Measurements from ENCODE around the gene TAS1R3. TPM values are rescaled to one million over a fixed set of nuclear protein-coding genes. Genes with fewer than 3 reads are reported as not detected.
A peak's percentile ranks its signal among the peaks of the same experiment; 100 is the strongest.

TAS1R3 gene
- total RNA-seq, 1 donor from 2014 or later = 0.28 TPM

GRCh38 chr1:1340185-1340584 lies 9.1 kb downstream of the TAS1R3 start:
- Mint-ChIP-seq H3K4me3 (no peak overlapping the region), H3K36me3 (ENCODE audit: low read depth) (peaks cover 27% of the 10 kb centered on the region), H3K4me1 (peaks cover 2% of the 10 kb centered on the region), H3K9me3 (no peaks in the 10 kb centered on the region), H3K27ac (no peak overlapping the region), H3K27me3 (no peaks in the 10 kb centered on the region)
- DNase-seq = no peak
- intact Hi-C loops (cut with micrococcal nuclease) = no loop called here

- DNase-seq = no peak
- H3K9me3 Mint-ChIP-seq = no peaks in the 10 kb centered on the region
- intact Hi-C loops (cut with micrococcal nuclease) = no loop called here
- H3K27me3 Mint-ChIP-seq = no peaks in the 10 kb centered on the region
- H3K4me1 Mint-ChIP-seq = peaks cover 2% of the 10 kb centered on the region
- no peak overlapping the region for H3K4me3 Mint-ChIP-seq
- H3K27ac Mint-ChIP-seq = no peak overlapping the region
- H3K36me3 Mint-ChIP-seq (ENCODE audit: low read depth) = peaks cover 27% of the 10 kb centered on the region
Observed at GRCh38 chr1:1340791-1341548, 9.9 kb downstream of the TAS1R3 start.

- no peak overlapping the region for H3K27ac Mint-ChIP-seq
- no peak for DNase-seq
- H3K4me3 Mint-ChIP-seq = no peak overlapping the region
- H3K36me3 Mint-ChIP-seq (ENCODE audit: low read depth) = peaks cover 27% of the 10 kb centered on the region
- H3K9me3 Mint-ChIP-seq = no peaks in the 10 kb centered on the region
- intact Hi-C loops (cut with micrococcal nuclease) = no loop called here
- H3K27me3 Mint-ChIP-seq = no peaks in the 10 kb centered on the region
- H3K4me1 Mint-ChIP-seq = peaks cover 2% of the 10 kb centered on the region
Observed at GRCh38 chr1:1341549-1342021, 10.5 kb downstream of the TAS1R3 start.

GRCh38 chr1:1342061-1342562 lies 11.0 kb downstream of the TAS1R3 start:
- Mint-ChIP-seq H3K9me3 (no peaks in the 10 kb centered on the region), H3K4me1 (peaks cover 7% of the 10 kb centered on the region), H3K4me3 (no peak overlapping the region), H3K27ac (no peak overlapping the region), H3K36me3 (ENCODE audit: low read depth) (peaks cover 27% of the 10 kb centered on the region), H3K27me3 (no peaks in the 10 kb centered on the region)
- intact Hi-C loops (cut with micrococcal nuclease) = no loop called here
- no peak for DNase-seq

- Mint-ChIP-seq H3K9me3 (no peaks in the 10 kb centered on the region), H3K27ac (no peak overlapping the region), H3K27me3 (no peaks in the 10 kb centered on the region), H3K4me1 (peaks cover 11% of the 10 kb centered on the region), H3K4me3 (no peak overlapping the region), H3K36me3 (ENCODE audit: low read depth) (peaks cover 26% of the 10 kb centered on the region)
- DNase-seq = no peak
- intact Hi-C loops (cut with micrococcal nuclease) = no loop called here
Observed at GRCh38 chr1:1342584-1343115, 11.6 kb downstream of the TAS1R3 start.

- Mint-ChIP-seq H3K4me1 (peaks cover 12% of the 10 kb centered on the region), H3K36me3 (ENCODE audit: low read depth) (peaks cover 21% of the 10 kb centered on the region), H3K4me3 (no peak overlapping the region), H3K9me3 (no peaks in the 10 kb centered on the region), H3K27me3 (no peaks in the 10 kb centered on the region), H3K27ac (no peak overlapping the region)
- no peak for DNase-seq
- intact Hi-C loops (cut with micrococcal nuclease) = no loop called here
Observed at GRCh38 chr1:1343811-1344421, 12.8 kb downstream of the TAS1R3 start.

GRCh38 chr1:1344655-1345361 lies 13.7 kb downstream of the TAS1R3 start:
- DNase-seq = no peak

GRCh38 chr1:1345384-1345783 lies 14.3 kb downstream of the TAS1R3 start:
- no peak for DNase-seq
- H3K4me1 Mint-ChIP-seq = peaks cover 12% of the 10 kb centered on the region
- H3K27ac Mint-ChIP-seq = no peak overlapping the region
- no peaks in the 10 kb centered on the region for H3K9me3 Mint-ChIP-seq
- peaks cover 10% of the 10 kb centered on the region for H3K36me3 Mint-ChIP-seq (ENCODE audit: low read depth)
- H3K27me3 Mint-ChIP-seq = no peaks in the 10 kb centered on the region
- H3K4me3 Mint-ChIP-seq = no peak overlapping the region
- intact Hi-C loops (cut with micrococcal nuclease) = no loop called here

More at GRCh38 chr1:1344655-1345361, 13.7 kb downstream of the TAS1R3 start:
- peaks cover 16% of the 10 kb centered on the region for H3K36me3 Mint-ChIP-seq (ENCODE audit: low read depth)
- peaks cover 12% of the 10 kb centered on the region for H3K4me1 Mint-ChIP-seq
- no peak overlapping the region for H3K4me3 Mint-ChIP-seq
- H3K27me3 Mint-ChIP-seq = no peaks in the 10 kb centered on the region
- H3K9me3 Mint-ChIP-seq = no peaks in the 10 kb centered on the region
- H3K27ac Mint-ChIP-seq = no peak overlapping the region
- intact Hi-C loops (cut with micrococcal nuclease) = no loop called here

GRCh38 chr1:1345860-1346500 lies 14.9 kb downstream of the TAS1R3 start:
- Mint-ChIP-seq H3K4me1 (peaks cover 12% of the 10 kb centered on the region), H3K27ac (no peak overlapping the region), H3K9me3 (no peaks in the 10 kb centered on the region), H3K36me3 (ENCODE audit: low read depth) (peaks cover 4% of the 10 kb centered on the region), H3K27me3 (no peaks in the 10 kb centered on the region), H3K4me3 (no peak overlapping the region)
- no peak for DNase-seq
- intact Hi-C loops (cut with micrococcal nuclease) = no loop called here

- Mint-ChIP-seq H3K4me1 (peaks cover 12% of the 10 kb centered on the region), H3K36me3 (ENCODE audit: low read depth) (no peaks in the 10 kb centered on the region), H3K27me3 (no peaks in the 10 kb centered on the region), H3K4me3 (peak overlapping the region; percentile 81), H3K9me3 (no peaks in the 10 kb centered on the region), H3K27ac (peak overlapping the region; percentile 26)
- intact Hi-C loops (cut with micrococcal nuclease) = no loop called here
- no peak for DNase-seq
Observed at GRCh38 chr1:1346501-1346890, 15.4 kb downstream of the TAS1R3 start.

GRCh38 chr1:1347026-1347595 lies 16.0 kb downstream of the TAS1R3 start:
- Mint-ChIP-seq H3K36me3 (ENCODE audit: low read depth) (no peaks in the 10 kb centered on the region), H3K27ac (peak overlapping the region; percentile 51), H3K4me1 (peaks cover 12% of the 10 kb centered on the region), H3K9me3 (no peaks in the 10 kb centered on the region), H3K4me3 (peak overlapping the region; percentile 81), H3K27me3 (peaks cover 1% of the 10 kb centered on the region)
- intact Hi-C loops (cut with micrococcal nuclease) = no loop called here
- no peak for DNase-seq

GRCh38 chr1:1347663-1348419 lies 16.8 kb downstream of the TAS1R3 start:
- peak overlapping the region; percentile 58 for H3K27ac Mint-ChIP-seq

More at GRCh38 chr1:1347663-1348419, 16.8 kb downstream of the TAS1R3 start:
- Mint-ChIP-seq H3K36me3 (ENCODE audit: low read depth) (peaks cover 2% of the 10 kb centered on the region), H3K27me3 (peaks cover 9% of the 10 kb centered on the region), H3K4me3 (peak overlapping the region; percentile 81), H3K4me1 (peaks cover 17% of the 10 kb centered on the region), H3K9me3 (no peaks in the 10 kb centered on the region)
- intact Hi-C loops (cut with micrococcal nuclease) = loop anchor here (2.0 kb wide), 3 partner anchors 23 to 51 kb away; partner anchors contain the start of genes AURKAIP1, CCNL2, CPTP and INTS11
- DNase-seq = no peak
